ENCODE results near the gene SPRN. TPM values are rescaled to one million over a fixed set of nuclear protein-coding genes. Genes with fewer than 3 reads are reported as not detected.

Gene SPRN
- total and polyA plus RNA-seq, 2 donors (not counting 1 experiment from before 2014, with no cell fraction given), result not detected

DNA sequence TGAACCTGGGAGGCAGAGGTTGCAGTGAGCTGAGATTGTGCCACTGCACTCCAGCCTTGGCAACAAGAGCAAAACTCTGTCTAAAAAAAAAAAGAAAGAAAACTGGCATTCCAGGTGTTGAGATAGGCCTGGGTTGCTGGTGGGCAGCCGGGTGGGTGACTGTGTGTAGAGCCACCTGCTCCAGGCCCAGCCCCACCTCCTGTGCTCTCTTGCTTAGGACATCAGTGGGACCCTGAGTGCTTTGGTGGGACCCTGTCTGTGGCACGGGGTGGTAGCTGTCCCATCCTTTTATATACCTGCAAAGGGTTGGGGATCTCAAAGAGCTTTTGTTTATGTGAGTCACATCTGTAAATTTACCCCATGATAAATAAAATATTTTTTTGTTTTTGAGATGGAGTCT lies 39.2 kb downstream of the SPRN start:
- Histone ChIP-seq H3K4me3 (ENCODE audit: control extremely low read depth in 1 of 5, extremely low read depth in 1 of 5, insufficient read depth in 1 of 5, low read depth in 2 of 5, low read length in 4 of 5) (no peak overlapping the region), H3K27ac (ENCODE audit: low read length in 2 of 2) (no peak overlapping the region), H4K20me1 (ENCODE audit: control insufficient read depth, insufficient read depth, low read length, poor library complexity, severe bottlenecking) (peaks cover 25% of the 10 kb centered on the region), H3K4me1 (ENCODE audit: control insufficient read depth in 2 of 2, insufficient read depth in 2 of 2, low read length in 2 of 2) (peaks cover 40 to 43% of the 10 kb centered on the region in 2 donors), H3K36me3 (replicated peaks in 1 of 2; ENCODE audit: control extremely low read depth in 1 of 2, control insufficient read depth in 1 of 2, extremely low read depth in 1 of 2, insufficient read depth in 2 of 2, low read length in 1 of 2) (peaks cover 0 to 32% of the 10 kb centered on the region in 2 experiments), H3K27me3 (replicated peaks in 1 of 4; ENCODE audit: control extremely low read depth in 1 of 4, control insufficient read depth in 3 of 4, insufficient read depth in 4 of 4, low read length in 3 of 4) (no peaks in the 10 kb centered on the region), H3K9me3 (ENCODE audit: control extremely low read depth in 1 of 3, control insufficient read depth in 2 of 3, insufficient read depth in 1 of 3, low read length in 2 of 3) (no peaks in the 10 kb centered on the region), H3K9ac (ENCODE audit: low read length) (no peak overlapping the region), H3K4me2 (replicated peaks; ENCODE audit: low read depth, low read length, poor library complexity, severe bottlenecking) (no peak overlapping the region), H3K79me2 (ENCODE audit: control insufficient read depth, insufficient read depth, low read length) (peaks cover 48% of the 10 kb centered on the region), H2AFZ (ENCODE audit: insufficient read depth, low read depth, low read length, poor library complexity, severe bottlenecking) (no peak overlapping the region)
- no peaks in the 10 kb centered on the region for H3K9me3 Mint-ChIP-seq (ENCODE audit: insufficient read depth)
- DNase-seq, result no peak
- 75% methylated on average over 1 of the region's 2 CpGs for WGBS (ENCODE audit: insufficient coverage)
- ChIA-PET CTCF (interaction anchor here (1.0 to 1.2 kb wide), 2 partner anchors 110 to 1222 kb away, joined by 3 read pairs; no protein-coding TSS in a partner anchor), POLR2A (interaction anchor here (0.9 kb wide), 1 partner anchor 12 kb away, joined by 3 read pairs; the partner anchor contains the start of gene ECHS1)
- no peak for TF ChIP-seq EZH2 (IDR thresholded peaks at IDR 0.05; ENCODE audit: borderline replicate concordance, insufficient read depth, low read depth, low read length, poor library complexity, severe bottlenecking)
- intact Hi-C loops (cut with micrococcal nuclease), result no loop called here
- peaks cover 50% of the 10 kb centered on the region for H3K4me1 Mint-ChIP-seq
- H3K27me3 Mint-ChIP-seq, result no peaks in the 10 kb centered on the region
- no peak overlapping the region for H3K27ac Mint-ChIP-seq
- no peak overlapping the region for H3K4me3 Mint-ChIP-seq
- ATAC-seq (ENCODE audit: low read depth), result no peak

DNA sequence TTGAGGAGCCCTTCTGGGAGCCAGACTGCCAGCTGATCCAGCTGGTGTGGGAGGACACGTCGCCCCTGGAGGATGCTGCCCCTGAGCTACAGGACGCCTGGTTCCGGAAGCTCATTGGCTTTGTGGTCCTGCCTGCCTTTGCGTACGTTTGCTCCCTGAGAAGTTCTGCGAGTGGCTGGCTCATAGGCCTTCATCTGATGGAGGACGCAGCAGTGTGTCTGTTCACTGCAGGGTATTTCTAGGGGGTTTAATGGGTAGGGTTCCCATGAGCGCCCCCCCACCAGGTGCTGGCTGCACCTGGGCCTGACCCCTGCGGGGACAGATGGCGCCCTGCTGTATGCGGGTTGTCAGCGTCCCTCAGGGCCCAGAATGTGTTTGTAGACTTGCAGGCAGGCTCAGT lies 40.4 kb downstream of the SPRN start:
- H3K27me3 ChIP-seq (replicated peaks in 1 of 4; ENCODE audit: control extremely low read depth in 1 of 4, control insufficient read depth in 3 of 4, insufficient read depth in 4 of 4, low read length in 3 of 4), result no peaks in the 10 kb centered on the region
- peaks cover 33% of the 10 kb centered on the region for H4K20me1 ChIP-seq (ENCODE audit: control insufficient read depth, insufficient read depth, low read length, poor library complexity, severe bottlenecking)
- intact Hi-C loops (cut with micrococcal nuclease), result no loop called here
- Mint-ChIP-seq H3K27ac (no peak overlapping the region), H3K27me3 (no peaks in the 10 kb centered on the region), H3K4me1 (peaks cover 47% of the 10 kb centered on the region), H3K4me3 (no peak overlapping the region), H3K9me3 (ENCODE audit: insufficient read depth) (no peaks in the 10 kb centered on the region)
- H3K4me3 ChIP-seq (ENCODE audit: control extremely low read depth in 1 of 5, extremely low read depth in 1 of 5, insufficient read depth in 1 of 5, low read depth in 2 of 5, low read length in 4 of 5), result no peak overlapping the region
- H2AFZ ChIP-seq (ENCODE audit: insufficient read depth, low read depth, low read length, poor library complexity, severe bottlenecking), result no peak overlapping the region
- no peak overlapping the region for H3K9ac ChIP-seq (ENCODE audit: low read length)
- DNase-seq (no peak), ATAC-seq (ENCODE audit: low read depth) (no peak)
- peaks cover 37 to 40% of the 10 kb centered on the region in 2 donors for H3K4me1 ChIP-seq (ENCODE audit: control insufficient read depth in 2 of 2, insufficient read depth in 2 of 2, low read length in 2 of 2)
- TF ChIP-seq, protein P1, sequence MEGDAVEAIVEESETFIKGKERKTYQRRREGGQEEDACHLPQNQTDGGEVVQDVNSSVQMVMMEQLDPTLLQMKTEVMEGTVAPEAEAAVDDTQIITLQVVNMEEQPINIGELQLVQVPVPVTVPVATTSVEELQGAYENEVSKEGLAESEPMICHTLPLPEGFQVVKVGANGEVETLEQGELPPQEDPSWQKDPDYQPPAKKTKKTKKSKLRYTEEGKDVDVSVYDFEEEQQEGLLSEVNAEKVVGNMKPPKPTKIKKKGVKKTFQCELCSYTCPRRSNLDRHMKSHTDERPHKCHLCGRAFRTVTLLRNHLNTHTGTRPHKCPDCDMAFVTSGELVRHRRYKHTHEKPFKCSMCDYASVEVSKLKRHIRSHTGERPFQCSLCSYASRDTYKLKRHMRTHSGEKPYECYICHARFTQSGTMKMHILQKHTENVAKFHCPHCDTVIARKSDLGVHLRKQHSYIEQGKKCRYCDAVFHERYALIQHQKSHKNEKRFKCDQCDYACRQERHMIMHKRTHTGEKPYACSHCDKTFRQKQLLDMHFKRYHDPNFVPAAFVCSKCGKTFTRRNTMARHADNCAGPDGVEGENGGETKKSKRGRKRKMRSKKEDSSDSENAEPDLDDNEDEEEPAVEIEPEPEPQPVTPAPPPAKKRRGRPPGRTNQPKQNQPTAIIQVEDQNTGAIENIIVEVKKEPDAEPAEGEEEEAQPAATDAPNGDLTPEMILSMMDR (IDR thresholded peaks at IDR 0.05), result no peak
- WGBS (ENCODE audit: insufficient coverage), result 87% methylated on average over 13 of the region's 13 CpGs
- POLR2A ChIA-PET, result no interaction called here
- no peak overlapping the region for H3K4me2 ChIP-seq (replicated peaks; ENCODE audit: low read depth, low read length, poor library complexity, severe bottlenecking)
- H3K36me3 ChIP-seq (replicated peaks in 1 of 2; ENCODE audit: control extremely low read depth in 1 of 2, control insufficient read depth in 1 of 2, extremely low read depth in 1 of 2, insufficient read depth in 2 of 2, low read length in 1 of 2), result peaks cover 0 to 32% of the 10 kb centered on the region in 2 experiments
- H3K9me3 ChIP-seq (ENCODE audit: control extremely low read depth in 1 of 3, control insufficient read depth in 2 of 3, insufficient read depth in 1 of 3, low read length in 2 of 3), result no peaks in the 10 kb centered on the region
- CTCF ChIA-PET, result no interaction called here
- no peak overlapping the region for H3K27ac ChIP-seq (ENCODE audit: low read length in 2 of 2)
- peaks cover 58% of the 10 kb centered on the region for H3K79me2 ChIP-seq (ENCODE audit: control insufficient read depth, insufficient read depth, low read length)
